HG02981 (cell line): Measurements from ENCODE around the gene ZNF236.

ENCODE experiments used
- ATAC-seq: cut with Tn5 transposase; IDR thresholded peaks from one replicate; pipeline ENCODE4 v1.9.1; 2021; ENCODE audit warnings: mild to moderate bottlenecking, moderate library complexity; ENCODE audit not compliant: unreplicated experiment

Gene ZNF236

GRCh38 chr18:77000527-77000926 lies 178.2 kb downstream of the ZNF236 start:
- no peak for ATAC-seq

GRCh38 chr18:77001041-77001440 lies 178.7 kb downstream of the ZNF236 start:
- ATAC-seq: no peak

GRCh38 chr18:77001979-77002378 lies 179.6 kb downstream of the ZNF236 start:
- no peak for ATAC-seq

- ATAC-seq: no peak
Measured at GRCh38 chr18:77002496-77002895, 180.1 kb downstream of the ZNF236 start.

- no peak for ATAC-seq
Measured at GRCh38 chr18:77003316-77003715, 181.0 kb downstream of the ZNF236 start.

GRCh38 chr18:77004555-77005380 lies 182.4 kb downstream of the ZNF236 start:
- no peak for ATAC-seq

- no peak for ATAC-seq
Measured at GRCh38 chr18:77005651-77006195, 183.4 kb downstream of the ZNF236 start.

- ATAC-seq: no peak
Measured at GRCh38 chr18:77006305-77007175, 184.2 kb downstream of the ZNF236 start.

- no peak for ATAC-seq
Measured at GRCh38 chr18:77007251-77007650, 184.9 kb downstream of the ZNF236 start.

- ATAC-seq: no peak
Measured at GRCh38 chr18:77008006-77008405, 185.6 kb downstream of the ZNF236 start.

- no peak for ATAC-seq
Measured at GRCh38 chr18:77008576-77009315, 186.4 kb downstream of the ZNF236 start.

- ATAC-seq: no peak
Measured at GRCh38 chr18:77009675-77010074, 187.3 kb downstream of the ZNF236 start.

- ATAC-seq: no peak
Measured at GRCh38 chr18:77012120-77012519, 189.8 kb downstream of the ZNF236 start.

GRCh38 chr18:77012806-77013541 lies 190.6 kb downstream of the ZNF236 start:
- ATAC-seq: no peak

GRCh38 chr18:77013811-77014521 lies 191.6 kb downstream of the ZNF236 start:
- no peak for ATAC-seq

GRCh38 chr18:77014538-77014937 lies 192.2 kb downstream of the ZNF236 start:
- no peak for ATAC-seq

GRCh38 chr18:77015169-77015568 lies 192.8 kb downstream of the ZNF236 start:
- ATAC-seq: no peak

GRCh38 chr18:77015771-77016710 lies 193.7 kb downstream of the ZNF236 start:
- no peak for ATAC-seq

- no peak for ATAC-seq
Measured at GRCh38 chr18:77016936-77017335, 194.6 kb downstream of the ZNF236 start.
